ENCODE data around the gene PPRC1.

DNA sequence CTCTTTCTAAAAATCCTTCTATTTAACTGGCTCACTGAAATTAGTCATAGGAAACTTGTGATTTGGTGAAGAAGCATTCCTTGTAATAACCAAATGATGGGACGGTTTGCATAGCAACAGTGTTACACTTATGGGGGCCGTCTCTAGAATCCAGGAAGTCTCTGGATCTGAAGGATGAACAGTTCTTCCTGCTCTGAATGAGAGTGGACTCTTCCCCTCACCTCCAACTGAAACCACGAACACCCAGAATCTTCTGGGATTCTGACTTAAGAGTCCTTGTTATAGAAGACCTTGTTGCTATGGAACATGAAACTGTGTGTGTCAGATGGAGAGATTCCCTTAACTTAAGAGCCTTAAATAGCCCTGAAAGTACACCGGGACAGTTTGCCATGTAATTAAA is 42.6 kb downstream of the PPRC1 start:
- no peak for TF ChIP-seq EZH2 (IDR thresholded peaks at IDR 0.05; ENCODE audit: borderline replicate concordance, insufficient read depth, low read depth, low read length, poor library complexity, severe bottlenecking)
- TF ChIP-seq, protein P1, sequence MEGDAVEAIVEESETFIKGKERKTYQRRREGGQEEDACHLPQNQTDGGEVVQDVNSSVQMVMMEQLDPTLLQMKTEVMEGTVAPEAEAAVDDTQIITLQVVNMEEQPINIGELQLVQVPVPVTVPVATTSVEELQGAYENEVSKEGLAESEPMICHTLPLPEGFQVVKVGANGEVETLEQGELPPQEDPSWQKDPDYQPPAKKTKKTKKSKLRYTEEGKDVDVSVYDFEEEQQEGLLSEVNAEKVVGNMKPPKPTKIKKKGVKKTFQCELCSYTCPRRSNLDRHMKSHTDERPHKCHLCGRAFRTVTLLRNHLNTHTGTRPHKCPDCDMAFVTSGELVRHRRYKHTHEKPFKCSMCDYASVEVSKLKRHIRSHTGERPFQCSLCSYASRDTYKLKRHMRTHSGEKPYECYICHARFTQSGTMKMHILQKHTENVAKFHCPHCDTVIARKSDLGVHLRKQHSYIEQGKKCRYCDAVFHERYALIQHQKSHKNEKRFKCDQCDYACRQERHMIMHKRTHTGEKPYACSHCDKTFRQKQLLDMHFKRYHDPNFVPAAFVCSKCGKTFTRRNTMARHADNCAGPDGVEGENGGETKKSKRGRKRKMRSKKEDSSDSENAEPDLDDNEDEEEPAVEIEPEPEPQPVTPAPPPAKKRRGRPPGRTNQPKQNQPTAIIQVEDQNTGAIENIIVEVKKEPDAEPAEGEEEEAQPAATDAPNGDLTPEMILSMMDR (IDR thresholded peaks at IDR 0.05) = no peak
